HepG2 (cell line): ENCODE data around the gene NEURL1B. TPM values are rescaled to one million over a fixed set of nuclear protein-coding genes. Genes with fewer than 3 reads are reported as not detected.

Experiments used
- ATAC-seq: fragments of 200-7000 bp; cut with Tn5 transposase; 3 replicates; pipeline ENCODE4 v1.9.1; 2020; ENCODE audit warnings: mild to moderate bottlenecking, moderate library complexity
- BruUV-seq: library from RNA; stranded (reverse); fragments of 400-500 nt; replicated peaks from 2 replicates; lab custom pipeline; 2021; lab: Mats Ljungman, UMichigan
- CTCF ChIA-PET: fragments of 300-600 bp; formaldehyde crosslinking; extraction: SDS; loops from one replicate; lab custom pipeline; 2021; ENCODE audit warnings: low total read pairs, inconsistent platforms, low intra/inter-chr PET ratio; lab: Yijun Ruan, JAX
- POLR2A ChIA-PET: fragments of 350-600 bp; sonication (Branson Sonifier 250); formaldehyde crosslinking; loops from one replicate; lab custom pipeline; 2020; ENCODE audit warnings: antibody characterized with exemption, inconsistent platforms; lab: Yijun Ruan, JAX
- DNase-seq: peaks from one replicate; pipeline ENCODE4 v3.0.0-alpha.2; 2015; ENCODE audit warnings: low spot score
- FAIRE-seq: peaks from 3 replicates; lab custom pipeline; 2011; peaks lifted over from hg19 to GRCh38; lab: Jason Lieb, UNC
- H2AFZ ChIP-seq: one replicate; pipeline ENCODE4 v1.6.1; 2011; ENCODE audit warnings: low read length, inconsistent platforms
- H3K27ac ChIP-seq: fragments of 300-600 bp; 3 replicates; pipeline ENCODE4 v1.8.0; 2011; ENCODE audit warnings: mixed run types, mild to moderate bottlenecking, mixed read lengths, low read length, inconsistent platforms; ENCODE audit not compliant: insufficient read depth; ENCODE audit errors: extremely low read length
- H3K27me3 ChIP-seq, 2 experiments: fragments of 200-600 bp in 1 of 2; 2 replicates in 1 of 2; 3 replicates in 1 of 2; pipeline versions ENCODE4 v1.6.0 to v1.8.0; 2011; ENCODE audit warnings: low read length in 2 of 2, mild to moderate bottlenecking in 2 of 2, moderate library complexity in 2 of 2, inconsistent platforms in 1 of 2; ENCODE audit not compliant: insufficient read depth in 2 of 2, control insufficient read depth in 1 of 2
- H3K36me3 ChIP-seq, 2 experiments: fragments of 200-600 bp in 1 of 2; replicated peaks in 1 of 2; 2 replicates in 1 of 2; 3 replicates in 1 of 2; pipeline versions ENCODE4 v1.5.1 to v1.8.0; 2011; ENCODE audit warnings: low read length in 2 of 2, inconsistent platforms in 1 of 2; ENCODE audit not compliant: insufficient read depth in 2 of 2, control insufficient read depth in 1 of 2
- H3K4me1 ChIP-seq: 2 replicates; pipeline ENCODE4 v1.5.1; 2012; ENCODE audit warnings: low read length, inconsistent platforms; ENCODE audit not compliant: insufficient read depth
- H3K4me2 ChIP-seq: 2 replicates; pipeline ENCODE4 v1.6.0; 2011; ENCODE audit warnings: low read depth, low read length, inconsistent platforms
- H3K4me3 ChIP-seq, 3 experiments: fragments of 200-600 bp in 1 of 3; sonication (generic), shearing (Covaris generic) in 1 of 3; replicated peaks in 1 of 3; 2 replicates each; pipeline ENCODE4 v1.5.1; 2011 to 2016; ENCODE audit warnings: low read length in 3 of 3, inconsistent platforms in 2 of 3, low read depth in 2 of 3, mild to moderate bottlenecking in 2 of 3, control low read depth in 1 of 3, mixed read lengths in 1 of 3; ENCODE audit not compliant: insufficient read depth in 1 of 3
- H3K79me2 ChIP-seq: one replicate; pipeline ENCODE4 v1.6.1; 2011; ENCODE audit warnings: low read length, inconsistent platforms; ENCODE audit not compliant: insufficient read depth
- H3K9ac ChIP-seq: 2 replicates; pipeline ENCODE4 v1.6.0; 2011; ENCODE audit warnings: mild to moderate bottlenecking, low read depth, low read length, inconsistent platforms; ENCODE audit not compliant: insufficient read depth
- H3K9me3 ChIP-seq: 2 replicates; pipeline ENCODE4 v1.5.1; 2012; ENCODE audit warnings: mild to moderate bottlenecking, low read length
- H4K20me1 ChIP-seq: 2 replicates; pipeline ENCODE4 v1.6.0; 2011; ENCODE audit warnings: inconsistent platforms, mild to moderate bottlenecking, low read length, moderate library complexity; ENCODE audit not compliant: insufficient read depth
- WGBS: methylation state at CpG from one replicate; pipeline ENCODE4 v1.1.6; 2017; ENCODE audit warnings: low lambda C conversion rate; 5-methylcytosine and 5-hydroxymethylcytosine counted together
- in situ Hi-C: cut with HindIII; loops from 2 replicates; pipeline ENCODE4 v1.10.0; 2017; ENCODE audit warnings: low pct_unique_long_range_greater_than_20kb; ENCODE audit not compliant: extremely low pct_ligation_motif_present
- intact Hi-C: fragments of 100-400 bp; cut with micrococcal nuclease; formaldehyde crosslinking; loops from one replicate; pipeline ENCODE4 v1.10.0; 2022; ENCODE audit not compliant: unreplicated experiment
- polyA plus RNA-seq, 8 experiments: library from polyadenylated mRNA; depleted of rRNA in 3 of 8; stranded (reverse) in 7 of 8; unstranded in 1 of 8; fragments of >200 nt; fragmentation: Illumina TruSeq in 4 of 8; extraction: Trizol in 4 of 8; gene quantifications; 2 replicates each; pipeline versions ENCODE4 v1.2.1 to v1.2.3, GENCODE V29; 2011 to 2016; ENCODE audit warnings: low read depth in 4 of 8, missing spikeins in 1 of 8, mixed read lengths in 1 of 8; ENCODE audit not compliant: insufficient read depth in 1 of 8
- total RNA-seq, 5 experiments: library from RNA; depleted of rRNA; stranded (reverse); fragments of >200 nt; fragmentation: Illumina TruSeq; extraction: Trizol; gene quantifications; 2 replicates each; pipeline ENCODE4 v1.2.3, GENCODE V29; 2016; ENCODE audit warnings: low read depth in 1 of 5
- TF ChIP-seq, protein P1 (sequence below): sonication (generic); formaldehyde crosslinking; IDR thresholded peaks from 2 replicates; pipeline ENCODE4 v1.4.0; 2020; ENCODE audit warnings: missing genetic modification reagents, borderline replicate concordance

NEURL1B gene
- total and polyA plus RNA-seq, 2 of the 13 experiments (the other 11 are each of a cell fraction or from before 2014, with no cell fraction given) = 0.09 to 0.13 TPM

DNA sequence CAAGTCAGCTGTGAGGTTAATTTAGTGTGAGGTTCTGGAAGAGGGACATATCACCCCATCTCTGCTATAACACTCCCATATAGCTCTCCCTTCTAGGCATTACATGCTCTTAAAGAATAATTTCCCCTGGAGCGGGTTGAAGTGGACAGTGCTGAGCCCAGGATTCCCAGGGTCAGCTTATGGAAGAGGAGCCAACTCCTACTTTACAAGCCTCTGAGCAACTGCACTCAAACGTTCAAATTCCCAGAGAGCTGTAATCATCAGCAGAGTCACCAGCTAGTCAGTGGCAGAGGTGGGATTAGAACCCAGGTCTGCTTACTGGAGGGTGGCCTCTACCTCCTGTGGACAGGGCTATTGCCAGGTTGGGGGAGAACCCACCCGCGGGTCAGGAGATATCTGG lies 1.4 kb downstream of the NEURL1B start:
- Histone ChIP-seq H3K79me2 (no peaks in the 10 kb centered on the region), H3K4me2 (no peak overlapping the region), H3K4me3 (no peak overlapping the region), H3K9me3 (no peaks in the 10 kb centered on the region), H3K27ac (no peak overlapping the region), H3K27me3 (peaks cover 0 to 38% of the 10 kb centered on the region in 2 experiments; a peak in 3 of 5 replicates), H4K20me1 (no peaks in the 10 kb centered on the region), H3K36me3 (no peaks in the 10 kb centered on the region), H3K4me1 (peaks cover 9% of the 10 kb centered on the region), H2AFZ (no peak overlapping the region), H3K9ac (no peak overlapping the region)
- no peak for ATAC-seq
- ChIA-PET CTCF (no interaction called here), POLR2A (interaction anchor here (1.0 kb wide), 1 partner anchor 18 kb away, joined by 4 read pairs; no protein-coding TSS in a partner anchor)
- in situ Hi-C loops = no loop called here
- TF ChIP-seq, protein P1, sequence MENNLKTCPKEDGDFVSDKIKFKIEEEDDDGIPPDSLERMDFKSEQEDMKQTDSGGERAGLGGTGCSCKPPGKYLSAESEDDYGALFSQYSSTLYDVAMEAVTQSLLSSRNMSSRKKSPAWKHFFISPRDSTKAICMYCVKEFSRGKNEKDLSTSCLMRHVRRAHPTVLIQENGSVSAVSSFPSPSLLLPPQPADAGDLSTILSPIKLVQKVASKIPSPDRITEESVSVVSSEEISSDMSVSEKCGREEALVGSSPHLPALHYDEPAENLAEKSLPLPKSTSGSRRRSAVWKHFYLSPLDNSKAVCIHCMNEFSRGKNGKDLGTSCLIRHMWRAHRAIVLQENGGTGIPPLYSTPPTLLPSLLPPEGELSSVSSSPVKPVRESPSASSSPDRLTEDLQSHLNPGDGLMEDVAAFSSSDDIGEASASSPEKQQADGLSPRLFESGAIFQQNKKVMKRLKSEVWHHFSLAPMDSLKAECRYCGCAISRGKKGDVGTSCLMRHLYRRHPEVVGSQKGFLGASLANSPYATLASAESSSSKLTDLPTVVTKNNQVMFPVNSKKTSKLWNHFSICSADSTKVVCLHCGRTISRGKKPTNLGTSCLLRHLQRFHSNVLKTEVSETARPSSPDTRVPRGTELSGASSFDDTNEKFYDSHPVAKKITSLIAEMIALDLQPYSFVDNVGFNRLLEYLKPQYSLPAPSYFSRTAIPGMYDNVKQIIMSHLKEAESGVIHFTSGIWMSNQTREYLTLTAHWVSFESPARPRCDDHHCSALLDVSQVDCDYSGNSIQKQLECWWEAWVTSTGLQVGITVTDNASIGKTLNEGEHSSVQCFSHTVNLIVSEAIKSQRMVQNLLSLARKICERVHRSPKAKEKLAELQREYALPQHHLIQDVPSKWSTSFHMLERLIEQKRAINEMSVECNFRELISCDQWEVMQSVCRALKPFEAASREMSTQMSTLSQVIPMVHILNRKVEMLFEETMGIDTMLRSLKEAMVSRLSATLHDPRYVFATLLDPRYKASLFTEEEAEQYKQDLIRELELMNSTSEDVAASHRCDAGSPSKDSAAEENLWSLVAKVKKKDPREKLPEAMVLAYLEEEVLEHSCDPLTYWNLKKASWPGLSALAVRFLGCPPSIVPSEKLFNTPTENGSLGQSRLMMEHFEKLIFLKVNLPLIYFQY (CRISPR knock-in tag) = no peak
- BruUV-seq = no TSS peak
- 67% methylated on average over 3 of the region's 4 CpGs for WGBS
- no peak for DNase-seq
- no peak for FAIRE-seq
- intact Hi-C loops = loop anchor here (10.0 kb wide), 1 partner anchor 52 kb away; no protein-coding TSS in a partner anchor
